SK-N-SH (cell line): ENCODE results near the gene FRMD1.

Experiments used
- FOXM1 ChIP-seq: IDR thresholded peaks from 2 replicates; pipeline ENCODE4 v1.4.0; 2012; ENCODE audit warnings: low read depth, mild to moderate bottlenecking
- NRF1 ChIP-seq: IDR thresholded peaks from 2 replicates; pipeline ENCODE4 v1.6.1; 2012; ENCODE audit warnings: low read depth, mild to moderate bottlenecking, low read length
- RAD21 ChIP-seq: IDR thresholded peaks from 2 replicates; pipeline ENCODE4 v1.6.1; 2012; ENCODE audit warnings: mild to moderate bottlenecking, low read length
- RFX5 ChIP-seq: IDR thresholded peaks from 2 replicates; pipeline ENCODE4 v1.6.1; 2012; ENCODE audit warnings: mild to moderate bottlenecking, improper control_type of control experiment, low read length
- YY1 ChIP-seq: IDR thresholded peaks from 2 replicates; pipeline ENCODE4 v1.4.0; 2012; ENCODE audit warnings: low read depth, mild to moderate bottlenecking
- TF ChIP-seq, protein P1 (sequence below): fragments of 200-600 bp; sonication (generic); IDR thresholded peaks from 2 replicates; pipeline ENCODE4 v1.6.1; 2017; ENCODE audit warnings: antibody characterized with exemption, mild to moderate bottlenecking, moderate library complexity
- TF ChIP-seq, protein P2 (sequence below): IDR thresholded peaks from 2 replicates; pipeline ENCODE4 v1.4.0; 2012; ENCODE audit warnings: low read depth

DNA sequence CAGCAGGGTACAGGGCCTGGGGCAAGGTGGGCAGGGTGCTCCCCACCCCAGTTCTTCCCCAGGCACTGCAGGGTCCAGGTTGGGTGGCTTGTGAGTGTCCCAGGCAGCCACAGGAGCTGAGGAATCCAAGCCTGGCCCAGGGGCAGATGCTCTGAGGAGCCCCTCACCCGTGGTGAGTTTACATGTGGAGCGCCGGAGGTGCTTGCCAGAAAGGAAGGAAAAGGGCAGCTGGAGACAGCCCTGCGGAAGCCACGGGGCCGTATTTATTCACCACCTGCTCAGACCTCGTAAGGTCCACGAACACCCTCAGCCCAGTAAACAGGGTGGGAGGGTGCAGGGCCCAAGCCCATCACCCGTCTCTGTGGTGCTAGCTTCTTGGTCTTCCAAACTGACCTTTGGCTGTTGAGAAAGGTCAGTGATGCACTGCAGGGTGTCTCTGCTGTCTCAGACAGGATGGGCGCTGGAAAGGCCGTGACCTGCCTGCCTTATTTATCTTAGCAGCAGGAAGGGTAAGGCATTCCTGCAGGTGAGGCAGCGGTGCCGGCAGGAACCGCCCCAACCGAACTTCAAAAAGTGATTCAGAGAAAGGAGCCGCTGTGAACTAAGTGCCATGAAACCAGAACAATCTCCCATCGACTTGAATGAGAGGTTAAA lies 4.0 kb upstream of the FRMD1 start:
- TF ChIP-seq, protein P1, sequence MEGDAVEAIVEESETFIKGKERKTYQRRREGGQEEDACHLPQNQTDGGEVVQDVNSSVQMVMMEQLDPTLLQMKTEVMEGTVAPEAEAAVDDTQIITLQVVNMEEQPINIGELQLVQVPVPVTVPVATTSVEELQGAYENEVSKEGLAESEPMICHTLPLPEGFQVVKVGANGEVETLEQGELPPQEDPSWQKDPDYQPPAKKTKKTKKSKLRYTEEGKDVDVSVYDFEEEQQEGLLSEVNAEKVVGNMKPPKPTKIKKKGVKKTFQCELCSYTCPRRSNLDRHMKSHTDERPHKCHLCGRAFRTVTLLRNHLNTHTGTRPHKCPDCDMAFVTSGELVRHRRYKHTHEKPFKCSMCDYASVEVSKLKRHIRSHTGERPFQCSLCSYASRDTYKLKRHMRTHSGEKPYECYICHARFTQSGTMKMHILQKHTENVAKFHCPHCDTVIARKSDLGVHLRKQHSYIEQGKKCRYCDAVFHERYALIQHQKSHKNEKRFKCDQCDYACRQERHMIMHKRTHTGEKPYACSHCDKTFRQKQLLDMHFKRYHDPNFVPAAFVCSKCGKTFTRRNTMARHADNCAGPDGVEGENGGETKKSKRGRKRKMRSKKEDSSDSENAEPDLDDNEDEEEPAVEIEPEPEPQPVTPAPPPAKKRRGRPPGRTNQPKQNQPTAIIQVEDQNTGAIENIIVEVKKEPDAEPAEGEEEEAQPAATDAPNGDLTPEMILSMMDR = no peak
- TF ChIP-seq NRF1 (no peak), RFX5 (no peak), FOXM1 (no peak), RAD21 (no peak), YY1 (no peak)
- TF ChIP-seq, protein P2, sequence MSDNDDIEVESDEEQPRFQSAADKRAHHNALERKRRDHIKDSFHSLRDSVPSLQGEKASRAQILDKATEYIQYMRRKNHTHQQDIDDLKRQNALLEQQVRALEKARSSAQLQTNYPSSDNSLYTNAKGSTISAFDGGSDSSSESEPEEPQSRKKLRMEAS = no peak
